HG03045 (cell line): ENCODE data around the gene PKP1.
"Not testable (repeated sequence)": the region's sequence is repeated elsewhere in the genome, so short reads cannot be mapped to it uniquely, and the experiment has no call there.

Experiments
- ATAC-seq: cut with Tn5 transposase; IDR thresholded peaks from one replicate; pipeline ENCODE4 v1.9.1; 2021; ENCODE audit warnings: mild to moderate bottlenecking, moderate library complexity; ENCODE audit not compliant: unreplicated experiment

PKP1 gene, protein sequence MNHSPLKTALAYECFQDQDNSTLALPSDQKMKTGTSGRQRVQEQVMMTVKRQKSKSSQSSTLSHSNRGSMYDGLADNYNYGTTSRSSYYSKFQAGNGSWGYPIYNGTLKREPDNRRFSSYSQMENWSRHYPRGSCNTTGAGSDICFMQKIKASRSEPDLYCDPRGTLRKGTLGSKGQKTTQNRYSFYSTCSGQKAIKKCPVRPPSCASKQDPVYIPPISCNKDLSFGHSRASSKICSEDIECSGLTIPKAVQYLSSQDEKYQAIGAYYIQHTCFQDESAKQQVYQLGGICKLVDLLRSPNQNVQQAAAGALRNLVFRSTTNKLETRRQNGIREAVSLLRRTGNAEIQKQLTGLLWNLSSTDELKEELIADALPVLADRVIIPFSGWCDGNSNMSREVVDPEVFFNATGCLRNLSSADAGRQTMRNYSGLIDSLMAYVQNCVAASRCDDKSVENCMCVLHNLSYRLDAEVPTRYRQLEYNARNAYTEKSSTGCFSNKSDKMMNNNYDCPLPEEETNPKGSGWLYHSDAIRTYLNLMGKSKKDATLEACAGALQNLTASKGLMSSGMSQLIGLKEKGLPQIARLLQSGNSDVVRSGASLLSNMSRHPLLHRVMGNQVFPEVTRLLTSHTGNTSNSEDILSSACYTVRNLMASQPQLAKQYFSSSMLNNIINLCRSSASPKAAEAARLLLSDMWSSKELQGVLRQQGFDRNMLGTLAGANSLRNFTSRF

DNA sequence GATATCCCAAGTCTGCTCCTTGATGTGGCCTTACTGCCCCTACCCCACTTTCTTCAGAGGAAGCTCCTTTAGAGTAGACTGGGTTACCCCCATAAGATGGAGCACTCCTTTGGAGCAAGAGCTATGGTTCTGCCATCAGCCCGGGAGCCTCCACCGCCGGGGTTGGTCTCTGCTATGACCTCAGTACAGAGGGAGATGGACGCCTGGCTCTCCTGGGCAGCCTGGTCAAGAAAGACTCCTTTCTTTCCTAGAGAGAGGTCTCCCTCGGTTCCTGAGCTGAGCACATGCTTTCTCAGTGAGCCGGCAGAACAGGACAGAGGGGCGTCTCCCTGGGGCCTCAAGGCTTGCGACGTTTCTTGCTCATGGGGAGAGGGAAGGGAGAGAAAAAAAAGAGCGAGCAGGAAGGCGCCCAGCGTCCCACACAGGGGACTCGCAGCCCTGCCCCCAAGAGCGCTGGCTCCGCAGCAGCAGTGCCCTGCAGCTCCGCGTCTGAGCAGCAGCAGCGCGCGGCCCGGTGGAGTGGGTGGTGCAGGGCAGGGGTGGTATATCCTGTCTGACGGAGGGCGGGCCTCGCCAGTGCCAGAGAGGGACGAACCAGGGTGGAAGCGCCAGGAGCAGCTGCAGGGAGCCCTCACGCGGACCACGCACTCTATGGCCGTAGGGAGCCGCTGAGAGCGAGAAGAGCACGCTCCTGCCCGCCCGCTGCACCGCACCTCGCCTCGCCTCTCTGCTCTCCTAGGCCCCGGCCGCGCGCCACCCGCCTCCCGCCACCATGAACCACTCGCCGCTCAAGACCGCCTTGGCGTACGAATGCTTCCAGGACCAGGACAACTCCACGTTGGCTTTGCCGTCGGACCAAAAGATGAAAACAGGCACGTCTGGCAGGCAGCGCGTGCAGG is at the start of gene PKP1:
Gene PKP1 (plus strand): TSS at position 576 of the 899 bp plus-strand sequence. CDS start 197 bp downstream, at position 773.
- ATAC-seq = no peak

DNA sequence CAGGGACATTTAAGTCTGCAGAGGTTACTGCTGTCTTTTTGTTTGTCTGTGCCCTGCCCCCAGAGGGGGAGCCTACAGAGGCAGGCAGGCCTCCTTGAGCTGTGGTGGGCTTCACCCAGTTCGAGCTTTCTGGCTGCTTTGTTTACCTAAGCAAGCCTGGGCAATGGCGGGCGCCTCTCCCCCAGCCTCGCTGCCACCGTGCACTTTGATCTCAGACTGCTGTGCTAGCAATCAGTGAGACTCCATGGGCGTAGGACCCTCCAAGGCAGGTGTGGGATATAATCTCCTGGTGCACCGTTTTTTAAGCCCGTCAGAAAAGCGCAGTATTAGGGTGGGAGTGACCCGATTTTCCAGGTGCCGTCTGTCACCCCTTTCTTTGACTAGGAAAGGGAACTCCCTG is 43.7 kb upstream of the PKP1 start:
- ATAC-seq = not testable (repeated sequence)

DNA sequence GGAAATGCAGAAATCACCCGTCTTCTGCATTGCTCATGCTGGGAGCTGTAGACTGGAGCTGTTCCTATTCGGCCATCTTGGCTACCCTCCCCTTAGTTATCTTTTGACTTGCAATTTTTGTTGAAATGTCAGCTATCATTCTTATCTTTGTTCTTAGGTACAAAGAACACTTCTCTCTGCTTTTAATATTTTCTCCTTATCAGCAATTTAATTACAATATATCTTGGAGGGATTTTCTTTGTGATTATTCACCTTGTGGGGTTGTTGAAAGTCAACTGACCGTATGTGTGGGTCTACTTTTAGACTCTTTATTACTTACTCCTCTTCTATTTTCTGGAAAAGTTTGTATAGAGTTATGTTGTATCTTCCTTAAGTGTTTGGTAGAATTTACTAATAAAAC is 43.1 kb upstream of the PKP1 start:
- no peak for ATAC-seq

DNA sequence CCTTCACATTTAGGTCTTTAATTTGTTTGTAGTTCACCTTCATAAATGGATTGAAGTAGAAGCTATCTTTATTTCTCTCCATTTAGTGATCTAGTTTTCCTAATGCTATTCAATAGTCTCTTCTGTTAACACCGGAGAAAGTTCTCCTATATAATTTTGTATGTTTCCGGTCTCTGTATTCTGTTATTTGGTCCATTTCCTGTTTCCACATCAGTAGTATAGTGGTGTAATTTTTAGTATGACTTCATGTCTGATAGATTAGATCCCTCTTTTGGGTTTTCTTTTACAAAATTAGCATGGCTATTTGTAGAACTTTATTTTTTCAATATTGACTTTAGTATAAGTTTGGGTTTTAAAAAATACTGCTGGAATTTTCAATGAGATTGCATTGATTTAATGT is 41.6 kb upstream of the PKP1 start:
- ATAC-seq = no peak

DNA sequence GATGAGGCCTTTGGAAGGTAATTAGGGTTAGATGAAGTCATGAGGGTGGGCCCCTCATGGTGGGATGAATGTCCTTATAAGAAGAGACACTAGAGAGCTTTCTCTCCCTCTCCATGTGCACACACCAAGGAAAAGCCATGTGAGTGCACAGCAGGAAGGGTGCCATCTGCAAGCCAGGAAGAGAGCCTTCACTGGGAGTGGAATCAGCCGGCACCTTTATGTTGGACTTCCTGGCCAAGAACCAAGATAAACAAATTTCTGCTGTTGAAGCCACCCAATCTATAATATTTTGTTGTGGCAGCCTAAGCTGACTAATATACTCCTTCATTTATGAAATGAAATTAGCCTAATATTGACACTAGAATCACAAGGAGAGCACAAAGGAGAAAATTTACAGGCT is 38.2 kb upstream of the PKP1 start:
- no peak for ATAC-seq

DNA sequence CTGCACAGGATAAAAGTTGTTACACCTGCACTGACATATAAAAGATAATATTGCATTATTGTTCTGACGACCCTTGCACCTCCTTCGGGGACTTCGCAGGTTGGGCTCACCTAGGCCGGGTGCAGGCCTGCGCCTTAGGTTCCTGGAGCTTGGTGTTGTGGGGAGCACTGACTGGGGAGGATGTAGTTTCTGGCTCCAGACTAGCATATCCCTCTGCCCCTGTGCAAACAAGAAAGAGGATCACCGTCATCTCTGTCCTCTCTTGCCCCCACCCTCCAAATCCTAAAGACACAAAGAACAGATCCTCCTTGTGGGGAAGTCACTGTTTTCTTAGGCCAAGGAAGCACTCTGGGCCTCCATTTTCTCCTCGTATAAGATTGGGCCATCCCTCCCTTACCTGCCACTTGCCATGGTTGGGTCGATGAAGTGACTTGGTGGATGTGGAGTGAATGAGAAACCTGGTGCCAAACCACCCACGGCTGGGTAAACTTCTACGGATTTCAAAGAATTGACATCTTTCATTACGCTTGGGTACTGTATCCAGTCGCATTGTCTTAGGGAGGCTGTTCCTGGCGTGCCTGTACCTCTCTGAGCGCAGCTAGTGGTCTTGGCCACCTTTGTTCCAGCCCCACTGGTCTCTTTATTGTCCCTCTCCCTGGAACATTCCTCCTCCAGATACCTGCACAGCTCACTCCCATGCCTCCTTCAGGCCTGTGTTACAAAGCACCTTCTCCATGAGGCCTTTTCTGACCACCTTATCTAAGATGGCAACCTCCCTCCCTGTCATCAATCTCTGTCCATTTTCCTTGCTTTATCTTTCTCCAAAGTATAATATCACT is 34.4 kb upstream of the PKP1 start:
- ATAC-seq = no peak

DNA sequence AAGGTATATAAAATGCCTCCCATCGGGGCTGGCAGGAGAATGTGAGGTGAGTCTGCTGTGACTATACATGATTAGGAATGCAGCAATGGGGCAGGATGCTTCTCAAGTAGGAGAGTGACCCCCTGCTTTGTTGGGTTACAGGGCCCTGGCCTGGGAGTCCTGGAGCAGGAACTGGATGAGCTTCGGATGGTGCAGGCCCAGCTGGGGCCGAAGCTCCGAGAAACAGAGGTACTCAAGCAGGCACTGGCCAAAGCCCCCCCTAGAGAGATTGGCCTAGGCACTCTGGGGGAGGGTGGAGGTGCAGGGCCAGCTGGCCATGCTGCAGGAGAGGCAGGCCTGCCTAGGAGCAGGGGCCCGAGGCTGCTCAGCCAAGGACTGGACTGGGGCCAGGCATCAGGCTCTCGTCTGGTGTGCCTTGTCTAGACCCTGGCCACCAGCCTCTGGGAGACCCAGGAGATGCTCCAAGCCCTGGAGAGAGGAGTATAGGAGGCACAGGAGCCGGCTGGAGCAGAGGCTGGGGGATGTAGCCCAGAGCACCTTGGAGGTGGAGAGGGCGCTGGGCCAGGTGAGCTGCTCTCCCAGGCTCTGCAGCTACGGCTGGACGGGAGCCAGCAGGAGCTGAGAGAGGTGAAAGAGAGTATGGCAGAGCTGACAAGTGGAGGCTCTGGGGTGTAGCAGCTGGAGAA is 32.8 kb upstream of the PKP1 start:
- no peak for ATAC-seq

DNA sequence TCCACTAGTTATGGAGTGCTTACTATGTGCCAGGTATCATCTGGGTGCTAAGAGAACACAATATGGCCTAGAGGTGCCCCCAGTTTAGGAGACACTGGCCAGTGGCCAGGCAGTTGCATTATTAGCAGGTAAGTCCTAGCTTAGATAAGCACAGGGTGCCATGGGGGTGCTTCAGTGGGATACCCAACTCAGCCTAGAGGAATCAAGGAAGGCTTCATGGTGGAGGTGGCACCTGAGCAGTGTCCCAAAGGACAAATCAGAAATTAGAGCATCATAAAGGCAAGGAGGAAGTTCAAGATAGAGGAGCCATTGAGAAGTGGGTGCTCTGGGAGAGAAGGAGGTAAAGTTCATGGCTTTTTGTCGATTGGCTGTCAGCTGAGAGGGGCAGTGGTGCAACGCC is 31.9 kb upstream of the PKP1 start:
- no peak for ATAC-seq

DNA sequence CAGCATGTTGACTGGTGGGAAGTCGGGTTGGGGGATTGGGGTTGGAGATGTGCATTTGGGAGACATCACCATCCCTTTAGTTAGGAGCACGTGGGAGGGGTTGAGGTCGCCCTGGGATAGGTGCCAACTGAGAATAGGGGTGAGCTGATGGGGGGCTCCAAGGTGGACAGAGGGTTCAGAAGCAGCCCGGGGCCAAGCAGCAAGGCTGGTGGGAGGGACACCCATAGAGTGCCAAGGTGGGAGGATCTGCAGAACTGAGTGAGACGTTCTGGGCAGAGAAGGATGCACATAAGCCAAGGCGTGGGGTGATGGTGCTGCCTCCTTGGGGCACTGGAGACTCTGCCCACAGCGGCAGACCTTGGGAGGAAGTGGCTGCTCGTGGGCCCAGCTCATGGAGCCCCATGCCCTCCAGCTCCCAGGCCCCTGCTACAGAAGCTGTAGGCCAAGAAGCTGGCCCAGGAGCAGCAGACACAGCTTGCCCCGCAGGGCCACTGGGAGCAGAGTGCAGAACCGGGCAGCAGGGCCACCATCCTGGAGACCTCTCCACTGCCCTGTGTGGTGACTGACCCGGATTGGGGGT is 31.4 kb upstream of the PKP1 start:
- ATAC-seq = no peak

DNA sequence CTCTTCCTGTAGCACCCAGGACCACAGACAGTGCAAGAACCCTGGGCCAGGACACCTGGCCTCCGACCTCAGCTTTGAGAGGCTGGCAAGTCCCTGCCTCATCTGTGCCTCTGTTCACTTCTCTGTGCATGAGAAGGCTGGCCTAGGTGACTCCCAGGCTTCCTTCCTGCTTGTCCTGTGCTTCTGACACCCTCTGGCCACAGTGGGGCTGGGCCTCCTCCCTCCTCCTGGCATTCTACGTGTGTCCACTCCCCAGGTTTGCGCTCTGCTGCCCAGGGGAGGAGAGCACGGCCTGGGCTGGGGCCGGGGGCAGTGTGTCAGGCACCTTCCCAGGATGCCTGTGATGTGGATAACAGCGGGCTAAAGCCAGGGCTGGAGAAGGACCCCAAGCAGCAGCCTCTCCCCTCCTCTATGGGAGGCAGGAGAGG is 30.3 kb upstream of the PKP1 start:
- ATAC-seq = no peak

DNA sequence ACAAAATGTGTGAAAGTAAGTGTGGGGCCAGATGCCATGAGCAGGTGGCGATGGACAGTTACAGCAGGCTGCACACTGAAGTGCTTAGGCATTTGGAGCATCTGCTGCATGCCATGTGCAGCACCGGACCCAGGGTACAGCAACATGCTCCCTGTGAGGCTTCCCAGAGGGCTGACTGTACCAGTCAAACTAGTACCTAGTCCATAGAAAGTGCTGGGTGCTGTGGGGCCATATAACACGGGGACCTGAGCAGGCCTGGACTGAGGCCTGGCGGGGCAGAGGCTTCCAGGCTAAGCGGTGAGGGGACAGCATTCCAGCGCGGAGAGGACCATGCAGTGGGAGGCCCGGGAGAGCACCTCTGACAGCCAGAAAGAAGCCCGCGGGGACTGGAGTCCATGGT is 29.9 kb upstream of the PKP1 start:
- no peak for ATAC-seq

DNA sequence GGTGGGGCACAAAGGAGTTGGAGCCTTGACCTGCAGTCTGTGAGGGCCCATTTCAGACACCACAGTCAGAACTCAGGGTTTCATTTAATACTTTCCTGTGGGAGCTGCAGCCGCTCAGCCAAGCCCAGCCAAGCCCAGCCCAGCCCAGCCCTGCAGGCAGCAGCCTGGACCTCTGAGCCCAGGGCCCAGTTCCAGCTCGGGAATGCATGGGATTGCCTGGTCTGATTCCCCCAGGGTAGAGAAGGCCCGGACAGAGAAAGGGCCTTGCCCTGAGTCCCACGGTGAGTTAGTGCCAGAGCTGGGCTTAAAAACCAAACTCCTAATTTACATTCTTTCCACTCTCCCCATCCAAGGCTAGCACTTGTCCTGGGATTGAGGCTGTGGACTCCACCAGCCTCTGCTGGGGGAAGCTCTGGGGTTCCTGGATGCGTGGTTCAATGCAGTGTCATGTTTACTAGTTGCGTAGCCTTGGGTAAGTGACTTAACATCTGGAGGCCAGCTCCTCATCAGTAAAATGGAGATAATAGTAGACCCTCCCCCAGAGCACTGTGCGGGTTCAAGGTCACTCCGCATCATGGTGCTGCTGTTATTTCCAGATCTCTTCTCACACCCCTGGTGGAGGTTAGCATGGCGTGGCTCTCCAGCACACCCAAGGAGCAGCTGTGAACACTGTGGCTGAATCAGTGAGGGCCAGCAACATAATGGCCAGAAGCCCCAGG is 29.2 kb upstream of the PKP1 start:
- no peak for ATAC-seq

DNA sequence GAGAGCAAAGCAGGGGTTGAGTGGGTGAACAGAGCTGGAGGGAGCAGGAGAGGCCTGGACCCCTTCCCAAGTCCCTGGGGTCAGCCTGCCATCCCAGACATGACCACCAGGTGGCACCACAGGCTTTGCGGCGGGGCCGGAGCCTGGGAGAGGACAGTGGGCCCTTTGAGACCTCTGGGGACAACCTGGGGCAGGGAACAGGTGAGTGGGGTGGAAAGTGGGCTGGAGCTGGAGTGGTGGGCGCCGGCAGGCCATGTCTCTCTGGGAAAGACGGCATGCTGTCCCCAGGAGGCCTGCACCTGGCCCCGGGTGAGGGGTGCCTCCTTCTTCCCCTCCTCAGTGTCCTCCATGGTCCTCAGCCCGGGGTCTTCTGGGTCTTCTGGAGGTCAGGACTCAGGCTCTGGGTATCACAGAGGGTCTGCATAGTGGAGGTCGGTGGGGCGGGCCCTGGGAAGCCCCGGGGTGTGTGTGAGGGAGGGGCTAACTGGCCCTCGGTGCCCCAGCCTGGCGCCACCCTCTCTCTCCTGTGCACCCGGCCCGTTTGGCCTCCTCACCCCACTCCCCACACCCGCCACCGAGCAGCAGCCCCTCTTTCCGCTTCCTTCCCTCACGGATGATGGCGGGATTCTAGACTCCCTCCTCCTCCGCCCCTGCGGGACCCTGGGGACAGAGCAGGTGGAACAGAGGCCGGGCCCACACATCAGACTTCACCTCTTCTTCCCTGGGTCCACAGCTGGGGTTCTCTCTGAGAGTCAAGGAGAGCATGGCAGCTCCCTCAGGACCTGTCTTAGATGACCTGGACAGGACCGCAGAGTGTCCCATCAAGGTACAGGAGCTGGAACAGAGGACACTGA is 28.5 kb upstream of the PKP1 start:
- ATAC-seq = no peak

DNA sequence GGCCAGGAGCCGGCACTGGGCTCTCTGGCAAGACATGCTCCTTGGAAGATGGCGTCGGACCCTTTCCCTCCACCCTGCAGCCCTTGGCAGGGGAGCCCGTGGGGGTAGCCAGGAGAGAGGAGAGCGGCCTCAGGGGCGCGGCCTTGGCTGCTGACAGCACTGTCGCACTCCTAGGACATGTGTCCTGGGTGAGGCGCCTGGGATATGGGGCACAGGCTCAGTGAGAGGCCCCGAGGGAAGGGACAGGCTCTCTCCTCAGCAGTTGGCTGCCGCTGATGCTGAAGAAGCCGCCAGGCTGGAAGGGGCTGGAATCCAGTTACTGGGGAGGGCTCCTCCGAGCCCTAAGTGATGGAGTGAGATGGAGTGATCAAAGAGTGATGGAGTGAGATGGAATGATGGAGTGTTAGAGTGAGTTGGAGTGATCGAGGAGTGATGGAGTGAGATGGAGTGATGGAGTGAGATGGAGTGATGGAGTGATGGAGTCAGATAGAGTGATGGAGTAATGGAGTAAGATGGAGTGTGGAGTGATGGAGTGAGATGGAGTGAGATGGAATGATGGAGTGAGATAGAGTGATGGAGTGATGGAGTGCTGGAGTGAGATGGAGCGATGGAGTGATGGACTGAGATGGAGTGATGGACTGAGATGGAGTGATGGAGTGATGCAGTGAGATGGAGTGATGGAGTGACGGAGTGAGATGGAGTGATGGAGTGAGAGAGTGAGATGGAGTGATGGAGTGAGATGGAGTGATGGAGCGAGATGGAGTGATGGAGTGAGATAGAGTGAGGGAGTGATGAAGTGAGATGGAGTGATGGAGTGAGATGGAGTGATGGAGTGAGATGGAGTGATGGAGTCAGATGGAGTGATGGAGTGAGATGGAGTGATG is 27.6 kb upstream of the PKP1 start:
- no peak for ATAC-seq

DNA sequence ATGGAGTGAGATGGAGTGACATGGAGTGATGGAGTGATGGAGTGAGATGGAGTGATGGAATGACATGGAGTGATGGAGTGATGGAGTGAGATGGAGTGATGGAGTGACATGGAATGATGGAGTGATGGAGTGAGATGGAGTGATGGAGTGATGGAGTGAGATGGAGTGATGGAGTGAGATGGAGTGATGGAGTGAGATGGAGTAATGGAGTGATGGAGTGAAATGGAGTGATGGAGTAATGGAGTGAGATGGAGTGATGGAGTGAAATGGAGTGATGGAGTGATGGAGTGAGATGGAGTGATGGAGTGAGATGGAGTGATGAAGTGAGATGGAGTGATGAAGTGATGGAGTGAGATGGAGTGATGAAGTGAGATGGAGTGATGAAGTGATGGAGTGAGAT is 25.2 kb upstream of the PKP1 start:
- not testable (repeated sequence) for ATAC-seq

DNA sequence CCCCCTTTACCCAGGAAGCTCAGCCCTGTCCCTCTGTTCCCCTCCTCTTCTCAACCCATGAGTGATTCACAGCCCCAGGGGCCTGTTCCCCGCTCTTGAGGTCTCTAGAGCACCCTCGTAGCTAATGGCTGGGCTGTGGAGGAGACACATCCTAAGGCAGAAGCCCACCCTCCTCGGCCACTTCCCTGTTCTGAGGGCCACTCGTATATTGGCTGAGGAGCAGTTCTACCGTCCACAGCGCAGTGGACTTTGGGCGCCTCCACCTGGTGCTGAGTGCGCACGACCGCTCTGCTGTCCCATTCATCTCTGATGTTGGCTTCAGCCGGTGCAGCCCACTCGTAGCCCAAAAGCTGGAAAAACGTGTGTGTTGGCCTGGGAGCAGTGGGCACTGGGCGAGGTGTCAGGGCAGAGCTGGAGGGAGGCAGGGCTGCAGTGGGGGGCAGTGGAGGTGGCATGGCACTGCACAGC is 24.5 kb upstream of the PKP1 start:
- ATAC-seq = no peak
